Measurements from ENCODE around the gene LMX1B. TPM values are rescaled to one million over a fixed set of nuclear protein-coding genes. Genes with fewer than 3 reads are reported as not detected.

LMX1B gene
- polyA plus RNA-seq, 1 donor: 0.96 TPM

DNA sequence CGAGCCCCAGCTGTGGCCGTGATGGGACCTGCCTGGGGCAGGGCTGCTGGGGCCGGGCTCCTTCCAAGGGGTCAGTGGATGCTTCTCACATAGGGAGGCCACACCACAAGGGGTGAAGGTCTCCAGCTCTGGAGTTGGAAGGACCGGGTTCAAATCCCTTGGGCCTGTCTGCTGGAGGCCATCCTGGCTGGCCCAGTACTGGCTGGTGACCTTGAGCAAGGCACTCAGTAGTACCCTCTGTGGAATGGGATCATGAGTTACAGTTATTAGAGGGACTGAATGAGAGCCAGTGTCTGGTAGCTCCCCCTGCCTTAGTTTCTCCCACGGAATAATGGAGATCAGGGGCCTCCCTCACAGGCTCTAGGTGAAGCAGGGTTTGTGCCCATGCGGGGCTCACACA, 58.3 kb downstream of the LMX1B start:
- no CpG with 5 or more reads among the region's 6 CpGs for WGBS (ENCODE audit: insufficient coverage, low lambda C conversion rate)
- peaks cover 6% of the 10 kb centered on the region for H3K9me3 ChIP-seq (ENCODE audit: control insufficient read depth, low read depth, low read length)
- H3K27me3 ChIP-seq (ENCODE audit: control insufficient read depth, insufficient read depth, low read length): peaks cover 91% of the 10 kb centered on the region
- H3K36me3 ChIP-seq (ENCODE audit: control insufficient read depth, insufficient read depth, low read length): no peaks in the 10 kb centered on the region
- no peaks in the 10 kb centered on the region for H3K4me1 ChIP-seq (ENCODE audit: control insufficient read depth, insufficient read depth, low read length)
- no peak for DNase-seq
- H3K27ac ChIP-seq (ENCODE audit: low read length): no peak overlapping the region
- H3K4me3 ChIP-seq (ENCODE audit: low read length): no peak overlapping the region

DNA sequence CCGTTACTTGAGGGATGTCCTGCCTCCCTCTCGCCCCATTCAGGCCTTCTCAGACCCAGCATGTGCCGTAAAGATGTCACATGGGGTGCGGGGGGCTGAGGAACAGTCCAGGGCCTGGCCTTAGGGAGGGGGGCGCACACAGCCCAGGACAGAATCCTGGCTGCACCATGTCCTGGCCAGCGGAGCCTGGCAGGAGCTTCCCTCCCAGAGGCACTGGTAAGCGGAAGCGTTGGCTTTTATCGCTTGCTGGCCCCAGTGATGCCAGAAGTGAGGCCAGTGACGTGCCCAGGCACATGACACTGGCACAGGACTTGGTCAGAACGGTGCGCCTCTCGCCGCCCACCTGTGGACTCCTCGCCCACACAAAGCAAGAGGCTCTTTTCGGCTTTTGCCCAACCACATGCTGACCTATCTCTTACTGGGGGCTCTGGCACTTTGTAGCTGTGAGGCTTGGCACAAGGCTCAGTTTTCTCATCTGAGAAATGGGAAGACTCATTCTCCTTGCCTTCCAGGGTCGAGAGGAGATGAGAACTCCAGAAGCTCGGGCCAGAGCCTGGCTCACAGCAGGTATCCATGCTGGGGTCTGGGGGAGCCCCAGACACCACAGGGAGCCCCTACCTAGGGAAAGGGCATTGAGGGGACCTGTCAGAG, 59.0 kb downstream of the LMX1B start:
- Histone ChIP-seq H3K36me3 (ENCODE audit: control insufficient read depth, insufficient read depth, low read length) (no peaks in the 10 kb centered on the region), H3K27me3 (ENCODE audit: control insufficient read depth, insufficient read depth, low read length) (peaks cover 91% of the 10 kb centered on the region), H3K4me1 (ENCODE audit: control insufficient read depth, insufficient read depth, low read length) (no peaks in the 10 kb centered on the region), H3K9me3 (ENCODE audit: control insufficient read depth, low read depth, low read length) (peaks cover 6% of the 10 kb centered on the region), H3K27ac (ENCODE audit: low read length) (no peak overlapping the region), H3K4me3 (ENCODE audit: low read length) (no peak overlapping the region)
- DNase-seq: no peak
- WGBS (ENCODE audit: insufficient coverage, low lambda C conversion rate): no CpG with 5 or more reads among the region's 18 CpGs

DNA sequence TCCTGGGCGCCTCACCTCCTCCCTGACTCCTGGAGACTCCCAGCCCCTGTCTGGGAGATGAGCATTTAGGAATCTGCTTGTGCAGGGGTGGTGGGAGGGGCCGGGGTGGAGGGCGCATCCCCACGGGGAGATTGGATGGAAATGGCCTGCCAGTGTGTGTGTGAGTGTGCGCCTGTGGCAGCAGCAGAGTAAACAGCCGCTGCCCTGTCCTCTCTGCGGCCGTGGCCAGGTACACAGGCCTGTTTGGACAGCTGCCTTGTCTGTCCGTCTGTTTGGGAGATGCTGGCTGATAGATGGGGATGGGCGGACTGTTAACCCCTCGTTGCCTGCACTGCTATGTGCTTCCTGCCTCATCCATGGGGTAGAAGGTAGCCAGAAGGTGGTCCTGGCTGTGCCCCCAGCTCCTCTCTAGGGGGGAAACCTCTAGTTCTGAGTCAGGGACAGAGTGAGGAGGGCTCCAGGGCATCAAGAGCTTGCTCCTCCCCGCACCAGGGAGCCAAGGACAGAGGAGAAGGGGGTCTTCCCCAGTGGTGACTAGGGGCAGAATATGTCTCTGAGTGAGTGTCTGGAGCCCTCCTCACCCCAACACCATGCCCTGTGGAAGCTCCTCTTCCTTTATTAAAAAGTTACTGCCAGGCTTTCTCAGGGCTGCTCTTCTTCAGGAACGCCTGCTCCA, 60.1 kb downstream of the LMX1B start:
- H3K36me3 ChIP-seq (ENCODE audit: control insufficient read depth, insufficient read depth, low read length): no peaks in the 10 kb centered on the region
- H3K9me3 ChIP-seq (ENCODE audit: control insufficient read depth, low read depth, low read length): peaks cover 6% of the 10 kb centered on the region
- no peak overlapping the region for H3K4me3 ChIP-seq (ENCODE audit: low read length)
- H3K4me1 ChIP-seq (ENCODE audit: control insufficient read depth, insufficient read depth, low read length): no peaks in the 10 kb centered on the region
- peaks cover 94% of the 10 kb centered on the region for H3K27me3 ChIP-seq (ENCODE audit: control insufficient read depth, insufficient read depth, low read length)
- WGBS (ENCODE audit: insufficient coverage, low lambda C conversion rate): no CpG with 5 or more reads among the region's 13 CpGs
- H3K27ac ChIP-seq (ENCODE audit: low read length): no peak overlapping the region
- DNase-seq: no peak

DNA sequence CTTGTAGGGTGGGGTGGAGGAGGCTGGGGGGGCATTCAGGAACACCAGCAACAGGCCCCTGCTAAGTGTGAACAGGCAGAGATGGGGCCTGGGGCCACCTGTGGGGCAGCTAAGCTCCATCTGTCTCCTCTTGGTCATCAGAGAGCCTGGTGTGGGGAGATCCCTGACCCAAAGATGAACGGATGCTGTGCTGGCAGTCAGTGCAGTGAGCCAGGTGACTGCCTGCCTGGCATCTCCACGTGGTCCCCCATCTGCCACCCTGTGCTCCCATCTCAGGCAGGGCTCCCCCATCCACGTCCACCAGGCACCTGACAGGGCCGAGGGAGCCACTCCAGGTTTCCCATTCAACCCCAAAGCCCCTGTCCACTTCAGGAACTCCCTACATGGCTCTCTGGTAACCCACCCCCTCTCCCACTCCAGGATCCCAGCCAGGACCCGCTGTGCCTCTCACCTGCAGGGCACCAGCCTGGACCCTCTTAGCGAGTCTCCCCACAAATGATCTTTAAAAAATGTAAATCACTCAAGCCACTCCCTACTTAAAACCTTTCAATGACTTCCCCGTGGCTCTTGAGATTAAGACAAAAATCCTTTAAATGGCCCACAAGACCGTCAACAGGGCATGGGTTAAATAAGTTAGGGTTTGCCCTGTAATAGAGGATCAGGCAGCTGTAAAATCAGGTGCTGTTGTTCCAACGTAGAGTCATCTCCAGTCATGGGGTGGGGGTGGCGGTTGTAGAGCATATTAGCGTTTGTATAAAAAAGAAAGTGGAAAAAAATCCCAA, 60.8 kb downstream of the LMX1B start:
- H3K36me3 ChIP-seq (ENCODE audit: control insufficient read depth, insufficient read depth, low read length): no peaks in the 10 kb centered on the region
- peaks cover 94% of the 10 kb centered on the region for H3K27me3 ChIP-seq (ENCODE audit: control insufficient read depth, insufficient read depth, low read length)
- peaks cover 6% of the 10 kb centered on the region for H3K9me3 ChIP-seq (ENCODE audit: control insufficient read depth, low read depth, low read length)
- H3K4me1 ChIP-seq (ENCODE audit: control insufficient read depth, insufficient read depth, low read length): no peaks in the 10 kb centered on the region
- no peak for DNase-seq
- H3K4me3 ChIP-seq (ENCODE audit: low read length): no peak overlapping the region
- WGBS (ENCODE audit: insufficient coverage, low lambda C conversion rate): no CpG with 5 or more reads among the region's 11 CpGs
- H3K27ac ChIP-seq (ENCODE audit: low read length): no peak overlapping the region

DNA sequence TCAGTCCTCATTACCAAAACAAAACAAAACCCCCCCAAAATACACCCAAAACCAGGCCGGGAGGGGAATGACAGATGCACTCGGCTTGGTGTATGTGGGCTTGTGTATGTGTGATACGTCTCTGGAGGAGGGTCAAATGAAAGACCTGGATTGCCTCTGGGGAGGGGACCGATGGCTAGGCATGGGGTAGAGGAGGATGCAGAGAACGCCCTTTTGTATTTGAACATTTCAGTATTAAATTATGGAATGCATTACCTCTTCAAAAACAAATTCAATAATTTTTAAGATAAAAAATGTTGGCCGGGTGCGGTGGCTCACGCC, 61.4 kb downstream of the LMX1B start:
- 33% methylated on average over 1 of the region's 8 CpGs for WGBS (ENCODE audit: insufficient coverage, low lambda C conversion rate)
- Histone ChIP-seq H3K9me3 (ENCODE audit: control insufficient read depth, low read depth, low read length) (peaks cover 6% of the 10 kb centered on the region), H3K27ac (ENCODE audit: low read length) (no peak overlapping the region), H3K4me3 (ENCODE audit: low read length) (no peak overlapping the region), H3K27me3 (ENCODE audit: control insufficient read depth, insufficient read depth, low read length) (peaks cover 94% of the 10 kb centered on the region), H3K36me3 (ENCODE audit: control insufficient read depth, insufficient read depth, low read length) (no peaks in the 10 kb centered on the region), H3K4me1 (ENCODE audit: control insufficient read depth, insufficient read depth, low read length) (no peaks in the 10 kb centered on the region)
- no peak for DNase-seq

DNA sequence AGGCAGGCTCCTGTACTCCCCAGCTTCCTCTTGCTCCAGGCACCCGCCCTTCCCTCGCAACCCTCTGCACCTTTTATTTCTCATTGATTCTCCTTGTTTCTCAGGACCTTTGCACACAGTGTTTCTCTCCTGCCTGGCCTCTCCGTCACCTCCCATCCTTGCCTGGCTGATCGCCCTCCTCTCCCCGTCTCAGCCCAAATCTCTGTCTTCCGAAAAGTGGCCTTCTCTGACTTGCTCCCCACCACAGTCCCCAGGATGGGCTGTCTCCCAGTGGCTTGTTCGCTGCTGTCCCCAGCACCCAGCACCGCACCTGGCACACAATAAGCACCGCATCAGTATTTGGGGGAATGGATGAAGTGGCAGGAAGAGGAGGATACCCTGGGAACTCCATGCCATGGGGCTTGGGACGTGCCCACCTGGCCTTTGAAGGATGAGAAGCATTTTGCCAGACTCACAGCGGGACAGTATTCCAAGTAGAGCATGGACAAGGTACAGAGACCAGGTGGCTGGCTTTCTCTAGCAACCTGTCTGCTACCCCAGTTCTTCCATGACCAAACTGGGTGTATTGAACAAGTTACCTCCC, 62.5 kb downstream of the LMX1B start:
- H3K4me3 ChIP-seq (ENCODE audit: low read length): no peak overlapping the region
- H3K36me3 ChIP-seq (ENCODE audit: control insufficient read depth, insufficient read depth, low read length): no peaks in the 10 kb centered on the region
- H3K4me1 ChIP-seq (ENCODE audit: control insufficient read depth, insufficient read depth, low read length): no peaks in the 10 kb centered on the region
- peaks cover 6% of the 10 kb centered on the region for H3K9me3 ChIP-seq (ENCODE audit: control insufficient read depth, low read depth, low read length)
- 10% methylated on average over 2 of the region's 11 CpGs for WGBS (ENCODE audit: insufficient coverage, low lambda C conversion rate)
- H3K27me3 ChIP-seq (ENCODE audit: control insufficient read depth, insufficient read depth, low read length): peaks cover 95% of the 10 kb centered on the region
- no peak overlapping the region for H3K27ac ChIP-seq (ENCODE audit: low read length)
- no peak for DNase-seq

DNA sequence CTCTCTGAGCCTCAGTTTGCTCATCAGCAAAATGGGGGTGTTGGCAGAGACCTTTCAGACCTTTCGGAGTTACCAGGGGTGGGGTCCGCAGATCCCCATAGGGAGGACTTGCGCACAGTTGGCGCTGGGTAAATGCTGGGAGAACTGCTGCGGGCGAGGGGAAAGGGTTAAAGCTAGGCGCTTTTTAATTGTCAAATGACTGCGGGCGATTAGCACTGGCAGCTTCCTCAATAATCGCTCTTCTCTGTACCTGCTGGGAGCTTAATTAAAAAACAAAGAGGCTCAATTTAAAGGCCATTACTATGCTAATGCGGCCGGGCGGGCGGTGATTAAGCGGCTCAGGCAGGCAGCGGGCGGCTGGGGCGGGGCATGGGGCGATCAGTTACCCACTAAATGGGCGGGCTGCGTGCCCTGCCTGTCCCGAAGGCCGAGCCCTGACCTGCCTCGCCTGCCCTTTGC, 63.0 kb downstream of the LMX1B start:
- Histone ChIP-seq H3K4me3 (ENCODE audit: low read length) (no peak overlapping the region), H3K4me1 (ENCODE audit: control insufficient read depth, insufficient read depth, low read length) (no peaks in the 10 kb centered on the region), H3K9me3 (ENCODE audit: control insufficient read depth, low read depth, low read length) (peaks cover 3% of the 10 kb centered on the region), H3K36me3 (ENCODE audit: control insufficient read depth, insufficient read depth, low read length) (no peaks in the 10 kb centered on the region), H3K27ac (ENCODE audit: low read length) (no peak overlapping the region), H3K27me3 (ENCODE audit: control insufficient read depth, insufficient read depth, low read length) (peaks cover 94% of the 10 kb centered on the region)
- WGBS (ENCODE audit: insufficient coverage, low lambda C conversion rate): no CpG with 5 or more reads among the region's 24 CpGs
- DNase-seq: no peak

DNA sequence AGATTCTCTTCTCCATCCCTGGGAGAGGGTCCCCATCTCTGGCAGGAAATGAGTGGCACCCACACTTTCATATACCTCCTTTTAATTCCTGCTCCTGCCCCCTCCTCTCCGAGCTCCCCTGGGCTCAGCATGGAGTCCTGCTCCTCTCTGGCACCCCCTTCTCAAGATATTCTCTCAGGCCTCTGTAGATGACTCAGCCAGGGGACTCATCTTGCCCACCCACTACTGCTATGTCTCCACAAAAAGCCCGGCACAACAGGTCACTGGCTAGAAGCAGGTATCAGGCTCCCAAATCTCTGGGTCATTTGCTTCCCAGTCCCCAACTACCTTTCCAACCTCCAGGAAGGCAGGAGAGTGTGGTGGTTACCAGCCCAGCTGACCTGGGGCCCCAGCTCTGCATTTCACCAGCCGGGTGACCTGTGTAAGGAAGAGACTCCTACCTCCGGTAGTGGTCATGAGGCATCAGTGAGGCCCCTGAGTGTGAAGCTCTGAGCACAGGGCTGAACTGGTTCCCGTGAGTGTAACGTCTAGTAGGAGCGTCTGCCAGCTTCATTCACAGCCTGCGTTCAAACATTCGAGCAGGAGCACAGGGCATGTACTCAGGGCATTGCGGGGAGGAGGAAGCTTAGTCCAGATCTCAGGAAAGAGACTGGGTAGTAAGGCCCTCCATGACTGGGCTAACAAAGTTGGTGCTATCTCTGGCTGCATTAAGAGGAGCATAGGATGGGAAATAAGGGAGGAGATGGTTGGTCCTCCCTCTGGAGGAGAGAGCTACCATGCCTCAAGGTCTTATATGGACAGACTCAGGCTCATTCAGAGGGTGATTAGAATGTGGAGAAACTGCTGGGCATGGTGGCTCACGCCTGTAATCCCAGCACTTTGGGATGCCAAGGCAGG, 63.7 kb downstream of the LMX1B start:
- no CpG with 5 or more reads among the region's 11 CpGs for WGBS (ENCODE audit: insufficient coverage, low lambda C conversion rate)
- Histone ChIP-seq H3K27me3 (ENCODE audit: control insufficient read depth, insufficient read depth, low read length) (peaks cover 94% of the 10 kb centered on the region), H3K4me1 (ENCODE audit: control insufficient read depth, insufficient read depth, low read length) (no peaks in the 10 kb centered on the region), H3K27ac (ENCODE audit: low read length) (no peak overlapping the region), H3K4me3 (ENCODE audit: low read length) (no peak overlapping the region), H3K36me3 (ENCODE audit: control insufficient read depth, insufficient read depth, low read length) (no peaks in the 10 kb centered on the region), H3K9me3 (ENCODE audit: control insufficient read depth, low read depth, low read length) (no peaks in the 10 kb centered on the region)
- DNase-seq: no peak

DNA sequence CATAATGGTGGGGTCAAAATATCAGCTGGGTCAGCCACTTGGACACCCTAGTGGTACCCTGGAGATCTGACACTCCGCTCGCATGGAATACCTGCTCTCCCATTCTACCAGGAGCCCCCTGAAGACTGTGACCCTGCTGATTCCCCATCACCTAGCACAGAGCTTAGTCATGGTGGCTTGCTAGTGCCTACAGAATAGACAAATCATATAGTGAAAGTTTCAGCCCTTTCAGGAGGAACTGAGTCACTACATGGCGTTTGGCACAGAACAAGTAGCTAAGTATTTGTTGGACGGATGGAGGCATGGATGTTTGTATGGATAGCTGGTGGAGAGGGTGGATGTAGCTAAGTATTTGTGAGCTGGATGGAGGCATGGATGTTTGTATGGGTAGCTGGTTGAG, 65.3 kb downstream of the LMX1B start:
- Histone ChIP-seq H3K9me3 (ENCODE audit: control insufficient read depth, low read depth, low read length) (no peaks in the 10 kb centered on the region), H3K27ac (ENCODE audit: low read length) (no peak overlapping the region), H3K36me3 (ENCODE audit: control insufficient read depth, insufficient read depth, low read length) (no peaks in the 10 kb centered on the region), H3K4me1 (ENCODE audit: control insufficient read depth, insufficient read depth, low read length) (no peaks in the 10 kb centered on the region), H3K27me3 (ENCODE audit: control insufficient read depth, insufficient read depth, low read length) (peaks cover 92% of the 10 kb centered on the region), H3K4me3 (ENCODE audit: low read length) (no peak overlapping the region)
- no peak for DNase-seq
- no CpG with 5 or more reads among the region's 4 CpGs for WGBS (ENCODE audit: insufficient coverage, low lambda C conversion rate)

DNA sequence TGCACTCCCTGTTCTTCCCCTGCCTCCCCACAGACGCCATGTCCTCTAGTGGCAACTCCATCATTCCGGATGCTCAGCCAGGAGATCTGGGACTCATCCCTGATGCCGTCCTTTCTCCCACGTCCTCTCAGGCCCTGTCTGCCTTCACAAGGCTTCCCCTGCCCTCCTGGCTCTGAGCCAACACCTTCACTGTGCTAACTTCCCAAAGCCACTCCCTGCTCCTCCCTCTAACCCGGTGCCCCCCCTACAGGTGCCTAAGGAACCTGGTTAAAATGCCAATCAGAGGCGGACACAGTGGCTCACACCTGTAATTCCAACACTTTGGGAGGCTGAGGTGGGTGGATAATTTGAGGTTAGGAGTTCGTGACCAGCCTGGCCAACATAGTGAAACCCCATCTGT, 67.6 kb downstream of the LMX1B start:
- H3K9me3 ChIP-seq (ENCODE audit: control insufficient read depth, low read depth, low read length): no peaks in the 10 kb centered on the region
- WGBS (ENCODE audit: insufficient coverage, low lambda C conversion rate): no CpG with 5 or more reads among the region's 7 CpGs
- H3K27me3 ChIP-seq (ENCODE audit: control insufficient read depth, insufficient read depth, low read length): peaks cover 95% of the 10 kb centered on the region
- DNase-seq: no peak
- no peak overlapping the region for H3K27ac ChIP-seq (ENCODE audit: low read length)
- H3K4me1 ChIP-seq (ENCODE audit: control insufficient read depth, insufficient read depth, low read length): no peaks in the 10 kb centered on the region
- H3K36me3 ChIP-seq (ENCODE audit: control insufficient read depth, insufficient read depth, low read length): no peaks in the 10 kb centered on the region
- H3K4me3 ChIP-seq (ENCODE audit: low read length): no peak overlapping the region

All from large intestine (tissue), 3 donors.